ENCODE data around the gene TATDN2.
A peak's percentile ranks its signal among the peaks of the same experiment; 100 is the strongest.

Gene TATDN2

GRCh38 chr3:10228248-10228950 is 19.9 kb upstream of the TATDN2 start:
- no peak for TF ChIP-seq CTCF (IDR thresholded peaks at IDR 0.05; ENCODE audit: extremely low read depth, missing control alignments)
- DNase-seq (ENCODE audit: low spot score): peak; percentile 44

GRCh38 chr3:10229576-10229975 is 18.7 kb upstream of the TATDN2 start:
- no peak for DNase-seq (ENCODE audit: low spot score)
- no peak for TF ChIP-seq CTCF (IDR thresholded peaks at IDR 0.05; ENCODE audit: extremely low read depth, missing control alignments)

- peak; percentile 49 for DNase-seq (ENCODE audit: low spot score)
- no peak for TF ChIP-seq CTCF (IDR thresholded peaks at IDR 0.05; ENCODE audit: extremely low read depth, missing control alignments)
Observed at GRCh38 chr3:10232137-10232536, 16.1 kb upstream of the TATDN2 start.

GRCh38 chr3:10233988-10234387 is 14.3 kb upstream of the TATDN2 start:
- no peak for DNase-seq (ENCODE audit: low spot score)
- TF ChIP-seq CTCF (IDR thresholded peaks at IDR 0.05; ENCODE audit: extremely low read depth, missing control alignments): no peak

GRCh38 chr3:10234526-10235230 is 13.6 kb upstream of the TATDN2 start:
- no peak for DNase-seq (ENCODE audit: low spot score)
- TF ChIP-seq CTCF (IDR thresholded peaks at IDR 0.05; ENCODE audit: extremely low read depth, missing control alignments): no peak

- DNase-seq (ENCODE audit: low spot score): no peak
- no peak for TF ChIP-seq CTCF (IDR thresholded peaks at IDR 0.05; ENCODE audit: extremely low read depth, missing control alignments)
Observed at GRCh38 chr3:10235551-10235950, 12.7 kb upstream of the TATDN2 start.

GRCh38 chr3:10238345-10239183 is 9.7 kb upstream of the TATDN2 start:
- no peak for DNase-seq (ENCODE audit: low spot score)
- TF ChIP-seq CTCF (IDR thresholded peaks at IDR 0.05; ENCODE audit: extremely low read depth, missing control alignments): no peak
